HG02840 (cell line): ENCODE measurements around the gene C16orf78.

Source experiments
- ATAC-seq: cut with Tn5 transposase; IDR thresholded peaks from one replicate; pipeline ENCODE4 v1.9.1; 2021; ENCODE audit warnings: mild to moderate bottlenecking, moderate library complexity, moderate number of reproducible peaks; ENCODE audit not compliant: unreplicated experiment, low FRiP score

Gene C16orf78

DNA sequence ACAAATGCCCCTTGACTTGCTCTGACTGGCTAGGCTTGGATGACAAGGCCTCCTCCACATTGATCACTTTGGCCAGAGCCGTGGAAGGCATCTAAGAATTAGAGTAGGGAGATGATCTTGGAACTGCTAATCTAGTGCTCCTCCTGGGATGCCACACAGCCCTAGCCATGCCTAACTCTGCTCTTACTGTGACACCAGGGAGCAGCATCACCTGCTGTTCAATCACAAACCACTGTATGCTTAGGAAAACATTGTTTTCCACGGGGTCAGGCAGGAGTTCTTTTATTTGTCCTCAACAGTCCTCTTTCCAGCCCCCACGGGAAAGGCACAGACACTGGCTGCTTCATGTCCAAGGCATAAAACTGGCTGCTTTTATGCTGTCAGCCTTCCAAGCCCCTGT, 46.3 kb downstream of the C16orf78 start:
- no peak for ATAC-seq

DNA sequence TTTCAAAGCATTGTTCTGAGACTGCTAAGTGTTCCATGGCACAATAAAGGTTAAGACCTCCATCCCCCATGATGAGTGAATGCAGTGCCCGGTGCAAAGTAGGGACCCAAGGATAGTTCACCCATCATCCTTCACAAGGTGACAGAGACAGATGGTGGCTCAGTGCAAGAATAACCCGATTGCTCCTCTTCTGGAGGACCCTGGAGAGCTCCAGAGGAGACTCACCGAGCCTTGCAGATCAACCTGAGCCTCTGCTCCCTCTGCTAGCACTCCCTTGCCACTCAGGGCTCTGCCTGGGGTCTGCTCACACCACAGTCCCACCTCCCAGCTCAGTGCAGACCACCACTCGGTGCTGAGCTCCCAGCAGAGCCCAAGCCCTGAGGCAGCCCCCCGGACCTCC, 49.3 kb downstream of the C16orf78 start:
- ATAC-seq, result no peak

DNA sequence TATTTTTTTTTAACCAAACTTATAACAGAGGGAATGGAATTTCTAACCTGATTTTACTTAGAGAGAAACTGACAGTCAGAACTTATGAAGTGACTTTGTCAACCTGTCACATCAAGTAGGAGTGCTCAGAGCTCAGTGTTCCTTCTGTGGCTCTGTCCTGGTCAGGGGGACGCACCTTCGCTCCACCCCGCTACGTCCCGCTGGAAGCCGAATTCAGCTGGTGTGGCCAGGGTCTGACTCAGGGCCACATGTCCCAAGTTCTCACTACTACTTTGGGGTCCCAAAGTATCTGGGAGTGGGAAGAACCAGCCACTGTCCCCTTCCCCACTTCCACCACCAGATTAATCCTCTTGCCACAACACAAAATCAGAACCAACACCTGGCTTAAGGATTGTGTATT, 51.4 kb downstream of the C16orf78 start:
- no peak for ATAC-seq

DNA sequence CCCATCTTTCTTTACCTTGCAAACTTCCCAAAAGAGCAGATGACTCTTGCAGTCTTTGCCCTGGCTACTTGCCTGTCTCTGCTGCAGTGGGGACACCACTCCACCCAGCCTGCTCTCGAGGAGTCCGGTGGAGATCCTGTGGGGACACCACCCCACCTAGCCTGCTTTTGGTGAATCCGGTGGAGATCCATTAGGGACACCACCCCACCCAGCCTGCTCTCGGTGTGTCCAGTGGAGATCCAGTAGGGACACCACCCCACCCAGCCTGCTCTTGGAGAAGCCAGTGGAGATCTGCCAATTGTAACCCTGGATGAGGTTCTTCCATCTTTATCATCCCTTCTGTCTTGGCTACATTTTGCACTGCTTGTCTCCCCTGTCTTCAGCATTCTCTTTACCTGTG, 54.2 kb downstream of the C16orf78 start:
- ATAC-seq, result no peak

DNA sequence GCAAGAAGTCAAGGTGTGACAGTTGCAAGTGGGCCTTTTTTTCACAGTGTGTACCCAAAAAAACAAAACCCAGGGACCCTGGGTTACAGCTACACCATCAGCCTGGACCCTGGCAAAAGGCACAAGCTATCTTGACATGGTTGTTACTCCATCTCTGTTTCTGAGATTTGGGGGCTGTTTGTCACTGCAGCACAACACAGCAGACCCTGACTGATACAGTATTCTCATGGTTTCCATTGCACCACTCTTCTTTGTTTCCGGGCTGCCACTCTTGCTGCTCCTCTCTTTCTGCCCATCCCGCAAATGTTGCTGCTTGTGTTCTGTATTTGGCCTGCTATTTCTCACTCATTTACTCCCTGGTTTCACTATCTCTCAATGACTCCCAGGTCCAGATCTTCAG, 55.2 kb downstream of the C16orf78 start:
- no peak for ATAC-seq

DNA sequence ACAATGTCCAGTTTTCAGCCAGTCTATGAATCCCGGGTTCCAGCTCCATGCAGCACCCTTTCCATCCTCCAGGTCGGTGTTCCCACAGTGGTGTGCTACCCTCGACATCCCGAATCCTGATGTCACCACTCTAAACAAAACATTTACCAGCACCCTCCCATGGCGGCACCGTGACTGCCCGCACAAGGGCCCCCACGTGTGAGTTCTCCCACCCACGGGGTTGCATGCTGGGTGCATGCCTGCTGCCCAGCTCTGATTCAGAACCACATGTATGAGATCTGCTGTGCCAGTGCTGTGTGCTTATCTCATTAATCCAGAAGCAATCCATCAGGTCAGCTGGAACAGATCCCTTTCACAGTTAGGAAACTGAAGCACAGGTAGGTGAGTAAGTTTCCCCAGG, 57.4 kb downstream of the C16orf78 start:
- ATAC-seq, result no peak

DNA sequence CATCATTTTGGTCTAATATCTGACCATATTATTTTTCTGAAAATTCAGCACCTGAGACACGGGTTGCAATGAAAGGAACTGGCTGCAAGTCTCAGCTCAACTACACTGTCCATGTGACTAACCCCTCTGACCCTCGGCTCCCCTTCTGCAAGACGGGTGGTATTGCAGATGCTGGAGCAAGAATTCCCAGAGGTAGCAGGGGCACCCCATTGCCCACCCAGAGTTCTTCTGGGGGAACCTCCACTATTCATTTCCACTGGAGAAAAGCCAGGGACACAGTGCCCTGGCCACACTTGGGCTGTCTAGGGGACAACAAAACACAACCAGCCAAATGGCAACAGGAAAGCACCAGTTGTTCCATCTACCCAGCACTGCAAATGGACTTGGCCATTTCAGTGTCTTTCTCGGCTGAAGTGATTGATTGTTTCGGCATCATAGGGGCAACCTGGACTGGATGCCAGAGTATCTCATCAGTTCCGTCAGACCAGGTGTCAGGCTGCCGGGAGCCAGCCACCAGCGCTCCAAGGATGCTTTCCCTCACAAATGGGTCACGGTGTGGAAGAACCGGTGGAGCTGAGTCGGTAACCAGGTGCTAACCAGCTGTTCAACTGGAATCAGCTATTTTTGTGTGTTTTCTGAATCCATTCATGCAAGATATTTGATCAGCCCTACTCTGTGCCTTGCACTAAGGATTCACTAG, 58.1 kb downstream of the C16orf78 start:
- no peak for ATAC-seq

DNA sequence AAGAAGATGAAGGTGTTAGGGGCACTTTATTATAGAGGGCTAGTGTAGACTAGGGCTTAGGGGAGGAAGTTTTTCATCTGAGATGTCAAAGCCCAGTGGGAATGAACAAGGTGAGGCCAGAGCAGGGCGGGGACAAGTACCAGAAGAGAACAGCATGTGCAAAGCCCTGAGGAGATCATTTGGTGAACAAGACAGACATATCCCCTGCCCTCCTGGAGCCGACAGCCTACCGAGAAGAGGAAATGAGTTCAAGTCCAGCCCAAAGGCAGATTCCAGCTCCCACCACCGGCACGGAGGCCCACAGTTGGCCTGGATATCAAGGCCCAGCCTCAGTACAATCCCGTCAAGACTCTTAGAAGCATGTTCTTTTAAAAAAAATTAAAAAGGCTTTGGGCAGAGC, 61.1 kb downstream of the C16orf78 start:
- no peak for ATAC-seq

DNA sequence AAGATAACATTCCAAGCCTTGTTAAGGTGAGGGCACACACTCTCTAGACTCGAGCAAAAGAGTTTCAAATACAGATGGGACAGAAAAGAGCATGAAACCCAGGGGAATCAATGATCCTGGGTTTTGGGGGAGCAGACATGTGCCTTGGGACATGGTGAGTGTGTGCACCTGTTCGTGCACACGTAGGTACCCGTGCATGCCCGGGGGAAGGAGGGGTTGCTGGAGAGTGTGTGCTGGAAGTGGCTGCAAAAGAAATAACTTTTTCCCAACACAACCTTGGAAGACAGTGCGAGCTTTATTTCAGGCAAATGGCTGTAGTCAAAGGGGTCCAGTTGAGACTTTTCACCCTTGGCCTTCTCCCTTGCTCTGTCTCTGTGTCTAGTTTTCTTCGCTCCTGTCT, 62.6 kb downstream of the C16orf78 start:
- no peak for ATAC-seq

DNA sequence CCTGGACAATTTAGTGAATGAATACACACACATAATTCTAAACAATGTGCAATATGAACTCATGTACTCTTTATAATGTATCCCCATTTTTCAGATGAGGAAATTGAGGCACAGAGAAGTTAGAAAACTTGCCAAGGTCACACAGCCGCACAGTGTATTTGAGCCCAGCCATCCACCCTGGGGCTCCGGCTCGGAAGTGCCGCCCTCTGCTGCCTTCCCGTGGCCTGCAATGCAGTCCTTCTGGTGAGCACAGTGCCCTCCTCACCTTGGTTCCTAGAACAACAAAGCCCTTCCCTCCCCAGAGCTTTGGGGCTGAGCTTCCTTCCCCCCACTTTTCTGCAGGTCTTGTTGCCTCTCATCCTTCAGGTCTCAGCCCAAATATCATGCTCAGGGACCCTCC, 63.7 kb downstream of the C16orf78 start:
- ATAC-seq, result no peak

DNA sequence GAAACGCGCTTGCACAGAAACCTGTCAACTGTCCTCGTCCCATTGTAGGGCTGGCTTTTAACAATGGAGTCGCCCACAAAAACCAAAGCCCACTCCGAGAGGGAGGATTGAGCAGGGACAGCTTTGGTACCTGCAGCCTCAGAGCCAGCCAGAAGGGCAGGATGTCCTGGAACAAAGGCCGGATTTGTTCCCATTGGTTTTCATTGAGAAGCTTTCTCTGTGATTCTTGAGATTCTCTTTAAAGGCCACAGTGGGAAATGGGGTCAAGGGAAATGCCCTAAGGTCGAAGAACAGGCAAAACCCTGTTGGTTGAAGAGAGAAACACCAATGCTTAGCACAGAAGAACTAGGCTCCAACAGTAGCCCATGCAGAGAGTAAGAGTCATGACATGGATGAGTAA, 65.4 kb downstream of the C16orf78 start:
- no peak for ATAC-seq

DNA sequence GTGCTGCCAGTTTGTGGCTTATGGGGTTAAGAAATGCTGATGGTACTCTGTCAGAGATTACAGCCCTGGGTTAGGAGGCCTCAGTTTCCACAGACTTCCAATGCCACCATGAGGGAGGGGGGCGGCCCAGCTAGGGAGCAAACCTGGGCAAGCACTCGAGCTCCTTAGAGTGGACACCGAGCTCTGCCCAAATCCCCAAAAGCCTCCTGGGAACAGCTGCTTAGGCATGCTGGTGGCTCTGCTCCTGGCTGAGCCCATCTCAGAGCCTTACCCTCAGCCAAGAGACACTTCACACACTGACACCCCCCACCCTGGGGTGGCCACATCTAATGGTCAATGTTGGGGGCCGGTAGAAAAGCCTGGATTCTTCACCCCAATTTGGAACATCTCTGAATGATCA, 66.1 kb downstream of the C16orf78 start:
- ATAC-seq, result no peak

DNA sequence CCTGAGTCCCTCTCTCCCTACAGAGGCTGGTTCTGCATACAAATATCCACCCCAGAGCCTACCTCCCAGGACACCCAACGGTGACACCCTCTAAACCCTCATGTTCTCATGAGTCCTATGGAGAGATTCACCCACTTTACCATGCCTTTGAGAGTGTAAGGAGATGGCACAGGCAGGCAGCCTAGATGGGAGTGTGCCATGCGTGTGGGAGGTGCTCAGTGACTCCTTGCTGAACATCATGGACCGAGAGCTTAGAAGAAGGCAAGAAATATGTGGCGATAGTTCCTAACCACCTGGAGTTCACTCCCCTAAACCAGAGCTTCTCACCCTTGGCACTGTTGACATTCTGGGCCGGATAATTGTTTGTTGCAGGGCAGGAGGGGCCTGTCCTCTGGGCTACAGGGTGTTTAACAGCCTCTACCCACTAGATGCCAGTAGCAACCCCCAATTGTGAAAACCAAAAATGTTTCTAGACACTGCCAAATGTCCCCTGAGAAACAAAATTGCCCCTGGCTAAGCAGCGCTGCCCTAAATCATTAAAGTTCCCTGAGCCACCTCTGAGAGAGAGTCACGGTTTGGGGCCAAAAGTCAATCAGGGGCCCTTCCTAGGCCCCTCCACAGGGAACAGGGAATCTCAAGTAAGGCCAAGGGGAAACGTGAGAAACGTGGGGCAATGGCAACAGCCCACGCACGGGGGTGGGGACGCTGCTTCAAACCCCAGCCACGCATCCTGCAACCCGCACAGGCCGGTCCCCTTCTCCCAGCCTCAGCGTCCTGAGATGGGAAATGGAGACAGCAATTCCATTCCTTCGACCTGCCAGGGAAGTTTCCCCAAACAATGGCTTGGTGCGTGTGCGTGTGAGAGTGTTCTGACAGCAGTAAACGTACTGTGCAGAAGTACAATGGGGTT, 66.8 kb downstream of the C16orf78 start:
- no peak for ATAC-seq

DNA sequence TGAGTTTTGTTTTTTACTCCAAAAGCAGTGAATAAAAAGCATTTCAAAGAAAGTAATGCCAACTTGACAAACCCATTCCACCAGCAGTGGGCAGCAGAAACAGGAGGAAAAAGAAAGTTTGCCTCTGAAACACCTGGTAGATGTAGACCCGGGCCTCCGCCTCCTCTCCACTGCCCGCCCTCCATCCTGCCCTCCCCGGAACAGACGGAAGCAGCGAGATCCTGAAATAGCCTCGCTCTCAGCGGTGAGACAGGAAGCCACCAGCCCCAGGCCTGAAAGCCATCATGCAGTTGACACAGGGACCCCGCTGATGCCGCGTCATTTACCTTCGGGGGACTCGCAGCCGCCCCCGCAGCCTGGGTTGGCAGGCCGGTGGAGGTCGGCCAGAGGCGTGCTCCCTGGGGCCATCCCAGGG, 67.8 kb downstream of the C16orf78 start:
- ATAC-seq, result peak; percentile 96

DNA sequence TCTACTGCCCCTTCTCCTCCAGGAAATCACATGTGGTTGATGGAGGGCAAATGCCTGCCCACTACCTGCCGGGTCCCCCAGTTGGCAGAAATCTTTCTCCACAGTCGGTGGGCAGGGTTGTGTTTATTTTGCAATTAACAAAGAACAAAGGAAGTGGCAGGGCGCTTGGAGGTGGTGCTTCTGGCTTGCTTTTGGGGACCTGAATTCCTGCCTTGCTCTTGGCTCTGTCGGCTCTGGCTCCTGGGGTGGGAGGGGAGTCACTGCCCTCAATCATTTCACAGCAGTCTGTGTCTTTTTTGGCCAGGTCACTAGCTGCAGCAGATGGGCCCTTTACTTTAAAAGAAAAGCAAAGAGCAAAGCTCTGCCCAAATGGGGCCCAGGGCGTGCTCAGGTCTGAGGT, 69.2 kb downstream of the C16orf78 start:
- ATAC-seq, result no peak

DNA sequence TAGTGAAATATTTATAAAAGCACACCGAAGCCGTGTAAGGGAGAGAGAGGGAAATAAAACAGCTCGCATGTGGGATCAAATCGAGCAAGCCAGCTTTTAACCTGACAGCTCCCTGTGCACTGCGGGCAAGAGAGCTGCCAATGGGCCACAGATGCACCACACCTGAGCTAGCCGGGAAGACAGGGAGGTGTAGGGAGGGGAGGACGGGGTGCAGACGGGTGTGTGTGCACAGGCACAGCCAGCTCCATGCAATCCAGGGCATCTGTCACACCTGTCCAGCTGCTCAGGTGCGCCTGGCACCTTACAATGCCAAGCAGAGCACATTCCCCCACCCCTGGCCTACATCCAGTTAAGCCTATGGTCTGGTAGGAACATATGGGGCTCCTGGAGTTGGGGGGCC, 70.0 kb downstream of the C16orf78 start:
- ATAC-seq, result no peak

DNA sequence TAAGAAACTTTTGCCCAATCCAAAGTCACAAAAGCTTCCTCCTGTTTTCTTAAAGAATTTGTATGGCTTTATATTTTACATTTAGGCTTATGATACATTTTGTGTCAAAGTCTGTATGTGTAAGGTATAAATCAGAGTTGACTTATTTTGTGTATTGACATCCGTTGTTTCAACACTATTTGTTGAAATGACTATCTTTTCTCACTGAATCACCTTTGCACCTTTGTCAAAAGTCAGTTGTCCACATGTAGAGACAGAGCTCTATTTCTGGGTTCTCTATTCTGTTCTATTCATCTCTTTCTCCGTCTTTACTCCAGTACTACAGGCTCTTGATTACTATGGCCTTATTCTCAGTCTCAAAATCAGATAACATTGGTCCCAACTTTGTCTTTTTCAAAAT, 73.2 kb downstream of the C16orf78 start:
- ATAC-seq, result no peak
